Superior temporal gyrus (tissue), 1 donor: Measurements from ENCODE around the gene ADAM8.

Source experiments
- DNase-seq: peaks from one replicate; pipeline ENCODE4 v3.0.0-alpha.2; 2016; ENCODE audit errors: extremely low spot score

The ADAM8 gene

DNA sequence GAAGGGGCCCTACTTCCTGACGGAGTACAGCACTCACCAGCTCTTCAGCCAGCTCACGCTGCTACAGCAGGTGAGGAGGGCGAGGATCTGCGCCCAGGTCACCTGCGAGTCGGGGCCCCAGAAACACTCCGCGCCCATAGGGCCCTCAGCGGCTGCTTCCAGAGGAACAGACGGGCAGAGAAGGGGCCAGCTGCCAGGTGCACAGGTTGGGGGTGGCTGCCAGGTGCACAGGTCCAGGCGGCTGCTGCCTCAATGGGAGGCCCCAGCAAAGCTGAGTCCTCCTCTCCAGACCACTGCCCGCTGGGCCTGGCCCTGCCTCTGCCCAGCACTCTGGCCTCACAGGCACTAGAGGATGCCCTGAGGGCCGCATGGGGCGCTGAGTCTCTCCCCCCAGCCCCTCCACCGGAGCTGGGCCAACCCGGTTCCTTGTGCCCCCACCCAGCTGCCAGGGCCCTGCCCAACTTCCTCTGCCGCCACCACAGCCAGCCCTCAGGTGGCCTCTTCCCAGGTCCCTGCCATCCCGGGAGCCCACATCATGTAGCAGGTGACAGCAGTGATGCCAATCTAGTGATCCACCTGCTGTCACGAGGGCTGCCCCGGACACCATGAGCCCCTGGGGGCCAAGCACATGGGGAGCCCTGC lies 63.7 kb downstream of the ADAM8 start:
- no peak for DNase-seq
